GM21717 (cell line): Measurements from ENCODE around the gene PABPN1L.

ENCODE experiments used
- ATAC-seq: cut with Tn5 transposase; IDR thresholded peaks from one replicate; pipeline ENCODE4 v1.9.1; 2021; ENCODE audit warnings: mild to moderate bottlenecking, moderate library complexity; ENCODE audit not compliant: unreplicated experiment

PABPN1L gene, protein sequence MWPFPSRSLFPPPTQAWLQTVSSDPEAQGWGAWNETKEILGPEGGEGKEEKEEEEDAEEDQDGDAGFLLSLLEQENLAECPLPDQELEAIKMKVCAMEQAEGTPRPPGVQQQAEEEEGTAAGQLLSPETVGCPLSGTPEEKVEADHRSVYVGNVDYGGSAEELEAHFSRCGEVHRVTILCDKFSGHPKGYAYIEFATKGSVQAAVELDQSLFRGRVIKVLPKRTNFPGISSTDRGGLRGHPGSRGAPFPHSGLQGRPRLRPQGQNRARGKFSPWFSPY

DNA sequence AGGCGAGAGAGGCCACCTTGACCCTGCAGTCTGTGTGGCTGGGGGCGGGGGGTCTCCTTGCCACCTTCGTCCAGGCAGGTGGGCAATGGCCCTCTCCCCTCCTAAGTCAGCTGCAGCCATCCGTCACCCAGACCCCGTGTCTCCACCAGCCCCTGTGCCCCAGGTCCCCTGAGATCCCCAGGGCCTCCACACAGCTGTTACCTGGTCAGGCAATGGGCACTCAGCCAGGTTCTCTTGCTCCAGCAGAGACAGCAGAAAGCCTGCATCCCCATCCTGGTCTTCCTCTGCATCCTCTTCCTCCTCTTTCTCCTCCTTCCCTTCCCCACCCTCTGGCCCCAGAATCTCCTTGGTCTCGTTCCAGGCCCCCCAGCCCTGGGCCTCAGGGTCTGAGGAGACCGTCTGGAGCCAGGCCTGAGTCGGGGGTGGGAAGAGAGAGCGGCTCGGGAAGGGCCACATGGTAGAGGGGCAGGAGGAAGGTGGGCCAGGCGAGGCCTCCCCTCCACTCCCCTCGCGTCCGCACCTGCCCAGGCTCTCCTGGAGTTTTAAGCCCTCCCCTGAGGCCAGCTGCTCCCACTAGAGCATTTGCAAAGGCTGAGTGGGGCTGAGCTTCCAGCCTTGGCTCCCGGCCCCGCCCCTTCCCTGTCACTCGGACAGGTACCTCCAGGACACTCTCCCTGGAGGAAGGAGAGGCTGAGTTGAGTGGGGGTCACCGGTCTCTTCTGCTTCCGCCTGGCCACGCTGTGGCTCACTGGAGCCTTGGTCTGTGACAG, at the start of gene PABPN1L:
PABPN1L (minus strand) TSS at position 510 of the 770 bp plus-strand sequence; CDS start at position 456, 54 bp downstream.
- ATAC-seq: no peak

GRCh38 chr16:88915639-88916327, 49.3 kb upstream of the PABPN1L start:
- ATAC-seq: no peak

DNA sequence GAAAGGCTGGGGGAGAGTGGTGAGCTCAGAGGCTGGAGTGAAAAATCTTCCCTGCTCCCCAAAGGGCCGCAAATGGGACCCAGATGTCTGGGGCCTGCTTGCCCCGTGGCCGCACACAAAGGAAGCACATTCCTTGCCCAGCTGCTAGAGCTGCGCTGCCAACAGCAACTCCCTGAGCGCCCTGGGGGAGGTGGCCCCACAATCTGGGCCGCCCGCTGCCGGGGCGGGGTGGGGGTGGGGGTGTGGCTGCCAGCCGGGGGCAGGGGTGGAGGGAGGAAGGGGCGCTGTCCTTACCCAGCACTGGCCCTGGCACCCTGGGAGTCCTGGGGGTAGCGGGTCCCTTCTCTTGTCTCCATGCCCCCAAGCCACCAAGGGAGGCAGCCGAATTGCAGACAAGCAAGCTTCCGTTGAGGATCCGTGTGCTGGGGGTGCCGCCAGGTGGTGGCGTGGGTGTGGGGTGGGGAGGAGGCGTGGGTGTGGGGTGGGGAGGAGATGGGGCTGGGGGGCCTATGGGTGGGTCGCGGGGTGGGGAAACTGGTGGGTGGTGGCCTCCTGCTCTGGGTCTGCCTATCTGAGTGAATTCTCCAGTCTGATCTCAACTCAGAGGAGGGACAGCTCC, 48.4 kb upstream of the PABPN1L start:
- no peak for ATAC-seq

GRCh38 chr16:88913870-88914269, 47.4 kb upstream of the PABPN1L start:
- ATAC-seq: no peak

DNA sequence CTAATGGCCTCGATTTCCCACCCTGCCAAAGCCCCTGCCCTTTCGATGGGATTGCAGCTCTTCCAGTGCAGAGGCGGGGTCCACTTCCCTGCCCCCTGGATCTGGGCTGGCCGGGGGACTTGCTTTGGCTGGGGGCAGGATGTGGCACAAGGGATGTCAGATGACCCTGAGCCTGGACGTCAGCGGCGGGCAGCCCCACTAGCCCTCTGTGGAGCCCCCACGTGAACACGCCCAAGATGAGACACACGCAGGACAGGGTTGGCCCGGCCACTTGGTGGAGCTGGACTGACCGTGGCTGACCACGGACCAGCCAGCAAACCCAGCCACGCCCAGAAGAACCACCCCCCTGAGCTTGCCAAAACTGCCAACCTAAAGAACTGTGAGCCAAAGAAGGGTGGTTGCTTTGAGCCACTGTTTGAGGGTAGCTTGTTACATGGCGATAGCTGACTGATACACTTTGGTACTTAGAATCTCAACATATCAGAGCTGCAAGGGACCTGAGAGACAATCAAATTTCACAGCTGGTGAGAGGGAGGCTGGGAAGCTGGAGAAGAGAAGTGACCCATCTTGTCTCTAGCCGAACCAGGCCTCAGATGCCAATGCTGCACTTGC, 46.6 kb upstream of the PABPN1L start:
- ATAC-seq: no peak

DNA sequence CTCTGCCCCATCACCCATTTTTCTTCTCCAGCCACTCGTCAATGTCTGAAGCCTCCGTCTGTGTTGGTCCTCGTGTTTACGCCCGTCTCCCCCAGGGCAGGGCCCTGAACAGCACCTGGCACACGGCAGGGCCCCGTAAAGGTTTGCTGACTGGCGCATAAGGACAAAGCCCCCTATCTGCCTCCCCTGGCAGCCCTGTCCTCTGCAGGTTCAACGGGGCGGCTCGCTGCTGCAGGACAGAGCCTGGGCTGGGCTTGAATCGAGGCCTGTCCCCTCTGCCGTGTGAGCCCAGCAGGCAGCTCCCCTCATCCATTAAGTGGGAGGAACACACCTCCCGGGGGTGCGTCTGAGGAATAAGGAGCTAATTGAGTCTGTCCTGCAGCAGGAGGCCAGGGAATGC, 46.1 kb upstream of the PABPN1L start:
- no peak for ATAC-seq

DNA sequence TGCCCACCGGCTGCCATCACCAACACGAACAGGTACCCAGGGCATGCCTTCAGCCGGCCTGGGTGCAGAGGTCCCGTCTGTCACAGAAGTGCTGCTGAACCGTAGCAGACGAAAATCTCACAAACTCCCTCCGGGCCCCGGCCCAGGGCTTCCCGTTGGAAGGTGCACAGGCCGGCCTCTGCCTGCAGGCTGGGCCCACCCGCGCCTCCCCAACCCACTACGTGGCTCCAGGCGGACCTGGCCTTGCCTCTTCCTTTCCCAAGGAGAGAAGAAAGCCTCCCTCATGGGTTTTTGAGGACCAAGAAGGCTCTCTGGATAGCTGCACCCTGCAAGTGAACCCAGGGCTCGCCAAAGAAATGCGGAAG, 45.5 kb upstream of the PABPN1L start:
- ATAC-seq: no peak

GRCh38 chr16:88911136-88911945, 44.9 kb upstream of the PABPN1L start:
- no peak for ATAC-seq

GRCh38 chr16:88910284-88911135, 44.0 kb upstream of the PABPN1L start:
- ATAC-seq: no peak

GRCh38 chr16:88909431-88910210, 43.2 kb upstream of the PABPN1L start:
- ATAC-seq: no peak

- no peak for ATAC-seq
Measured at GRCh38 chr16:88908307-88908706, 41.8 kb upstream of the PABPN1L start.

DNA sequence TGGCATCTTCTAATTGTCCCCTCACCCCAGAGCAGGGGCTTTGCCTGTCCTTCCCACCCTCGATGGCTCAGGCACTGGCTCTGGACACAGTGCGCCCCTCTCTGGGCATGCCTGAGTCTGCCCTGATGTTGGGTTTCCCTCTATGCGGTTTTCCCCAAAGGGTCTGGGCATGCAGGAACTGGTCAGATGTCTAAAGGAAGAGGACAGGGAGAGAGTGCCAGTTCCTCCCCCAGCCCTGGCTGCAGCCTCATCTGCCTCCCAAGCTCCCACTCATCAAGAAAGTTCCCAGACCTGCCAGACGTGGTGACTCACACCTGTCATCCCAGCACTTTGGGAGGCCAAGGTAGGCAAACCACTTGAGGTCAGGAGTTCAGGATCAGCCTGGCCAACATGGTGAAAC, 41.3 kb upstream of the PABPN1L start:
- ATAC-seq: no peak

DNA sequence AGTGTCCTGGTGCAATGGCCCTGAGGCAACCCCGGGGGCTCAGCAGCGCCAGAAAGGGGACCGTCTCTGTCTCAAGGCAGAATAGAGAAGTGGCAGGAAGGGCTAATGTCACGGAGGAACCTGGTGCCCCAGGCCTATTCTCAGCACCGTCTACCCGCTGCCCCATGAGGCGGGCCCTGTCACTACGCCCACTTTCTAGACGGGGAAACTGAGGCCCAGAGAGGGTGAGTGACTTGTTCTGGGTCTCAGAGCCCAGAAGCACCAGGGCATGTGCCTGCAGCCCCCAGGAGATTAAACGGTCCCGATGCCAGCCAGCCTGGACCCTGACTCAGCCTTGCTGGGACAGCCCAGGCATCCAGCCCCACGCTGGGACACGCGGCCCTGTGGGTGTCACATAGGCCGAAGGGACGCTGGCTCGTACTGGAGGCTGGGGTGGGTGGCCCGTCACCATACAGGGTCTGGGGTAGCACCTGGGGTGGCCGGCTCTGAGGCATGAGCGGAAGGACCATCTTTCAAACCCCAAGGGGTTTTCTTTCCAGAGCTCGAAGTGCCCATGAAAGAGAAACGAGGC, 40.2 kb upstream of the PABPN1L start:
- ATAC-seq: no peak

GRCh38 chr16:88906020-88906419, 39.6 kb upstream of the PABPN1L start:
- ATAC-seq: no peak

- ATAC-seq: no peak
Measured at GRCh38 chr16:88905563-88905962, 39.1 kb upstream of the PABPN1L start.

- no peak for ATAC-seq
Measured at GRCh38 chr16:88904676-88905365, 38.4 kb upstream of the PABPN1L start.

DNA sequence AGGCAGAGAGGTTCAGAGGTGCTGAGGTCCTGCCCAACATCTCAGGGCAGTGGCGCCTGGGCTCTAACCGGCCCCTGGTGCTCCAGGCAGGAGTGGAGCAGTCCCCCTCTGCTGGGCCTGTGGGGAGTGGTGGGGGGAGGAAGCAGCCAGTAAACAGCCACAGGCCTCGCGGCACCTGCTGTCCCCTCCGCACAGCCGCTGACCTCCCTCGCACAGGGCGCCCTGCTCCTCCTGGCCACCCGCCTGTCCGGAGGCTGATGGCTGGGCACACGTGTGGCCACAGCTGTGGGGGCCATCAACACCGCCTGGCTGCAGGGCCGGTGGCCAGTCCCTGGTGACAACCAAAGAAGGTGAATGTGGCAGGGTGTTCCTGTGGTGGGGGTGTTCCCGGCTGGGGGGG, 36.8 kb upstream of the PABPN1L start:
- ATAC-seq: no peak

- ATAC-seq: no peak
Measured at GRCh38 chr16:88902744-88903143, 36.3 kb upstream of the PABPN1L start.
